Neural progenitor cell (in vitro differentiated cells): Measurements from ENCODE around the gene CASP7. TPM values are rescaled to one million over a fixed set of nuclear protein-coding genes. Genes with fewer than 3 reads are reported as not detected.
"Not testable (repeated sequence)": the region's sequence is repeated elsewhere in the genome, so short reads cannot be mapped to it uniquely, and the experiment has no call there.

Experiments used
- DNase-seq: peaks from one replicate; pipeline ENCODE4 v3.0.0-alpha.2; 2016; ENCODE audit warnings: low spot score
- H2AFZ ChIP-seq: fragments of 200-600 bp; sonication (generic); replicated peaks from 2 replicates; pipeline ENCODE4 v1.6.1; 2016; ENCODE audit warnings: antibody characterized with exemption
- H3F3A ChIP-seq: fragments of 200-600 bp; sonication (generic); 2 replicates; pipeline ENCODE4 v1.6.1; 2016; ENCODE audit warnings: antibody characterized with exemption, low read depth
- H3K27ac ChIP-seq: fragments of 200-600 bp; sonication (generic); 2 replicates; pipeline ENCODE4 v1.5.1; 2016; ENCODE audit warnings: mild to moderate bottlenecking
- H3K27me3 ChIP-seq: fragments of 200-600 bp; sonication (generic); 2 replicates; pipeline ENCODE4 v1.6.1; 2016; ENCODE audit warnings: mild to moderate bottlenecking, moderate library complexity
- H3K36me3 ChIP-seq: fragments of 200-600 bp; sonication (generic); 2 replicates; pipeline ENCODE4 v1.5.1; 2016
- H3K4me1 ChIP-seq: fragments of 200-600 bp; sonication (generic); 2 replicates; pipeline ENCODE4 v1.6.1; 2016; ENCODE audit warnings: mixed run types
- H3K4me2 ChIP-seq: fragments of 200-600 bp; sonication (generic); 2 replicates; pipeline ENCODE4 v1.6.1; 2016
- H3K4me3 ChIP-seq: fragments of 200-600 bp; sonication (generic); 2 replicates; pipeline ENCODE4 v1.5.1; 2016
- H3K79me2 ChIP-seq: fragments of 200-600 bp; sonication (generic); 2 replicates; pipeline ENCODE4 v1.6.1; 2016; ENCODE audit warnings: low read depth
- H3K9ac ChIP-seq: fragments of 200-600 bp; sonication (generic); 2 replicates; pipeline ENCODE4 v1.6.1; 2016
- H3K9me3 ChIP-seq: fragments of 200-600 bp; sonication (generic); 2 replicates; pipeline ENCODE4 v1.5.1; 2016; ENCODE audit warnings: low read depth
- H4K20me1 ChIP-seq: fragments of 200-600 bp; sonication (generic); 2 replicates; pipeline ENCODE4 v1.6.1; 2016; ENCODE audit warnings: low read depth
- H3K27ac Mint-ChIP-seq: 3 replicates; pipeline ENCODE4 v1.8.0; 2021; ENCODE audit warnings: mixed read lengths
- H3K27me3 Mint-ChIP-seq: 2 replicates; pipeline ENCODE4 v1.8.0; 2022; ENCODE audit warnings: low read depth, mild to moderate bottlenecking, inconsistent platforms, moderate library complexity, mixed read lengths; ENCODE audit not compliant: insufficient read depth
- H3K36me3 Mint-ChIP-seq: 3 replicates; pipeline ENCODE4 v1.8.0; 2021; ENCODE audit warnings: mixed read lengths
- H3K4me1 Mint-ChIP-seq: 3 replicates; pipeline ENCODE4 v1.8.0; 2021; ENCODE audit warnings: mixed read lengths
- H3K4me3 Mint-ChIP-seq: 3 replicates; pipeline ENCODE4 v1.8.0; 2021; ENCODE audit warnings: mild to moderate bottlenecking, moderate library complexity, mixed read lengths
- H3K9me3 Mint-ChIP-seq: 3 replicates; pipeline ENCODE4 v1.8.0; 2020; ENCODE audit warnings: mixed read lengths
- CTCF ChIP-seq: fragments of 200-600 bp; sonication (generic); IDR thresholded peaks from 2 replicates; pipeline ENCODE4 v1.5.1; 2017; ENCODE audit warnings: antibody characterized with exemption, mild to moderate bottlenecking
- EZH2 ChIP-seq: fragments of 200-600 bp; sonication (generic); IDR thresholded peaks from 2 replicates; pipeline ENCODE4 v1.6.1; 2017; ENCODE audit warnings: antibody characterized with exemption, mild to moderate bottlenecking, moderate library complexity
- EZH2phosphoT487 ChIP-seq: fragments of 200-600 bp; sonication (generic); IDR thresholded peaks from 2 replicates; pipeline ENCODE4 v1.6.1; 2017; ENCODE audit warnings: antibody characterized with exemption
- total RNA-seq: library from RNA; depleted of rRNA; stranded (reverse); fragments of >200 nt; gene quantifications from 2 replicates; pipeline ENCODE4 v1.2.3, GENCODE V29; 2015; ENCODE audit warnings: low replicate concordance

Gene CASP7
- total RNA-seq, 1 donor from 2014 or later: 18.9 TPM

DNA sequence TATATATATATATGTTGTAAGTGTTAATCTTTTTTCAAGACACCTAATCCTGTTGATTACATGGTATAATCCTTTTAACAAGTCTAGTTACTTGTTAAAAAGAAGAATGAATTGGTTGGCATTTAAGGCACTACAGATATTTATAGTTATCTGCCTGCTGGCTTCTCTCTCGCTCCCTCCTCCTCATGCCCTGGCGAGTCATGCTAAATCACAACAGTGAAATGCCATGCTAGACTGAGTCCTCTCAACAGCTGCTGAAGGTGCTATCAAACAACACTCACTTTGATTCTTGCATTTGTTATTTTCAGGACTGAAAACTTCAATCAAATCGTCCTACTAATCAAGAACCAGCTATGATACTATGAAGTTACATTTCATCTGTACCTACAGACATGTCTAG, 31.2 kb upstream of the CASP7 start:
- H4K20me1 ChIP-seq: no peaks in the 10 kb centered on the region
- H2AFZ ChIP-seq: no peak overlapping the region
- Mint-ChIP-seq H3K27me3 (peaks cover 10% of the 10 kb centered on the region), H3K4me1 (peaks cover 11% of the 10 kb centered on the region), H3K4me3 (no peak overlapping the region), H3K27ac (no peak overlapping the region), H3K36me3 (no peaks in the 10 kb centered on the region), H3K9me3 (no peaks in the 10 kb centered on the region)
- H3K4me3 ChIP-seq: no peak overlapping the region
- no peak for DNase-seq
- no peaks in the 10 kb centered on the region for H3K9me3 ChIP-seq
- H3F3A ChIP-seq: no peaks in the 10 kb centered on the region
- no peaks in the 10 kb centered on the region for H3K27me3 ChIP-seq
- no peak overlapping the region for H3K9ac ChIP-seq
- H3K4me2 ChIP-seq: no peak overlapping the region
- H3K27ac ChIP-seq: no peak overlapping the region
- no peaks in the 10 kb centered on the region for H3K36me3 ChIP-seq
- no peaks in the 10 kb centered on the region for H3K79me2 ChIP-seq
- TF ChIP-seq EZH2: no peak
- no peak for TF ChIP-seq EZH2phosphoT487
- TF ChIP-seq CTCF: no peak
- no peaks in the 10 kb centered on the region for H3K4me1 ChIP-seq

DNA sequence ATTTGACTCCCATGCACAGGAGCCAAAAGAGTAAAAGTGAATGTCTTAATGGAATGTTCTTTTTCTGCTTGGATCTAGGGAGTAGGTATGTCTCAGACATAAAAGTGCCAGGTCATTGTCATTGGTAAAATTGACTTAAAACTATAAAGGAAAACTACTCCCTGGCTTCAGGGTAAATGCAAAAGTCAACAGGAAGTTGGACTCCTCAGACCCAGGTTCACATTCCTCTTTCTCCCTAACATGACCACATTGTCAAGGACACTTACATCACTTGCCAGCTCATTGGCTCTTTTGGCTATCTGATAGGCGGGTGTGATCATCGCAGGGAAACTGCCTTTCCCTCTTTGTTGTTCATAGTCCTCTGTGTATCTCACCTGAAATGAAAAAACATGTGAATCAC, 29.5 kb upstream of the CASP7 start:
- H3K4me2 ChIP-seq: no peak overlapping the region
- no peaks in the 10 kb centered on the region for H3K79me2 ChIP-seq
- no peaks in the 10 kb centered on the region for H3K27me3 ChIP-seq
- no peaks in the 10 kb centered on the region for H3K9me3 ChIP-seq
- no peak for DNase-seq
- H3K9ac ChIP-seq: no peak overlapping the region
- H3K27ac ChIP-seq: no peak overlapping the region
- H4K20me1 ChIP-seq: no peaks in the 10 kb centered on the region
- no peak for TF ChIP-seq EZH2
- no peak for TF ChIP-seq EZH2phosphoT487
- no peak for TF ChIP-seq CTCF
- H3K4me3 ChIP-seq: no peak overlapping the region
- no peak overlapping the region for H3K27ac Mint-ChIP-seq
- H3F3A ChIP-seq: no peaks in the 10 kb centered on the region
- no peaks in the 10 kb centered on the region for H3K4me1 ChIP-seq
- no peaks in the 10 kb centered on the region for H3K9me3 Mint-ChIP-seq
- peaks cover 4% of the 10 kb centered on the region for H3K4me1 Mint-ChIP-seq
- peaks cover 10% of the 10 kb centered on the region for H3K27me3 Mint-ChIP-seq
- no peaks in the 10 kb centered on the region for H3K36me3 Mint-ChIP-seq
- no peak overlapping the region for H3K4me3 Mint-ChIP-seq
- no peaks in the 10 kb centered on the region for H3K36me3 ChIP-seq
- H2AFZ ChIP-seq: no peak overlapping the region

GRCh38 chr10:113651021-113651420, 28.7 kb upstream of the CASP7 start:
- no peak overlapping the region for H2AFZ ChIP-seq
- H3F3A ChIP-seq: no peaks in the 10 kb centered on the region
- no peak overlapping the region for H3K27ac Mint-ChIP-seq
- H3K4me3 ChIP-seq: no peak overlapping the region
- no peaks in the 10 kb centered on the region for H3K36me3 ChIP-seq
- no peak overlapping the region for H3K9ac ChIP-seq
- H3K27ac ChIP-seq: no peak overlapping the region
- DNase-seq: no peak
- H3K9me3 Mint-ChIP-seq: no peaks in the 10 kb centered on the region
- H3K79me2 ChIP-seq: no peaks in the 10 kb centered on the region
- H3K9me3 ChIP-seq: no peaks in the 10 kb centered on the region
- H3K4me1 ChIP-seq: no peaks in the 10 kb centered on the region
- peaks cover 10% of the 10 kb centered on the region for H3K27me3 Mint-ChIP-seq
- no peaks in the 10 kb centered on the region for H3K36me3 Mint-ChIP-seq
- H4K20me1 ChIP-seq: no peaks in the 10 kb centered on the region
- TF ChIP-seq CTCF: no peak
- no peak for TF ChIP-seq EZH2
- TF ChIP-seq EZH2phosphoT487: no peak
- H3K4me3 Mint-ChIP-seq: no peak overlapping the region
- H3K4me2 ChIP-seq: no peak overlapping the region
- H3K27me3 ChIP-seq: no peaks in the 10 kb centered on the region
- H3K4me1 Mint-ChIP-seq: peaks cover 4% of the 10 kb centered on the region

- H3K27ac ChIP-seq: no peak overlapping the region
- no peaks in the 10 kb centered on the region for H3K4me1 ChIP-seq
- H3K9me3 Mint-ChIP-seq: no peaks in the 10 kb centered on the region
- no peak for DNase-seq
- TF ChIP-seq CTCF (no peak), EZH2 (no peak), EZH2phosphoT487 (no peak)
- H3K27me3 ChIP-seq: no peaks in the 10 kb centered on the region
- H2AFZ ChIP-seq: no peak overlapping the region
- no peaks in the 10 kb centered on the region for H3K79me2 ChIP-seq
- H3K27ac Mint-ChIP-seq: no peak overlapping the region
- H3K4me3 ChIP-seq: no peak overlapping the region
- H4K20me1 ChIP-seq: no peaks in the 10 kb centered on the region
- H3K4me3 Mint-ChIP-seq: no peak overlapping the region
- no peaks in the 10 kb centered on the region for H3K36me3 ChIP-seq
- H3K9me3 ChIP-seq: no peaks in the 10 kb centered on the region
- no peaks in the 10 kb centered on the region for H3K36me3 Mint-ChIP-seq
- no peak overlapping the region for H3K9ac ChIP-seq
- peaks cover 4% of the 10 kb centered on the region for H3K4me1 Mint-ChIP-seq
- no peak overlapping the region for H3K4me2 ChIP-seq
- H3F3A ChIP-seq: no peaks in the 10 kb centered on the region
- H3K27me3 Mint-ChIP-seq: peaks cover 10% of the 10 kb centered on the region
Observed at GRCh38 chr10:113651898-113652297, 27.8 kb upstream of the CASP7 start.

- H3K79me2 ChIP-seq, H3K4me3 Mint-ChIP-seq, H4K20me1 ChIP-seq, H3K4me2 ChIP-seq, H3F3A ChIP-seq, H2AFZ ChIP-seq, H3K9ac ChIP-seq, H3K27me3 Mint-ChIP-seq, H3K4me1 Mint-ChIP-seq, H3K9me3 Mint-ChIP-seq, H3K27me3 ChIP-seq, H3K4me1 ChIP-seq, DNase-seq, H3K27ac Mint-ChIP-seq, H3K27ac ChIP-seq, H3K4me3 ChIP-seq, H3K36me3 Mint-ChIP-seq, H3K36me3 ChIP-seq, H3K9me3 ChIP-seq: not testable (repeated sequence)
Observed at GRCh38 chr10:113652456-113652855, 27.3 kb upstream of the CASP7 start.
